Thyroid gland (tissue), 4 donors: ENCODE measurements around the gene EFNA3. TPM values are rescaled to one million over a fixed set of nuclear protein-coding genes. Genes with fewer than 3 reads are reported as not detected.

Experiments used
- DNase-seq, 2 donors: peaks; one replicate each; pipeline ENCODE4 v3.0.0-alpha.2; 2019
- H3K27ac ChIP-seq, 3 donors: fragments of 200-600 bp; sonication (generic); 1 replicate in 2 of 3; 2 replicates in 1 of 3; pipeline ENCODE4 v1.5.1; 2016 to 2019; ENCODE audit warnings: mild to moderate bottlenecking in 1 of 3, moderate library complexity in 1 of 3
- H3K27me3 ChIP-seq: fragments of 200-600 bp; sonication (generic); one replicate; pipeline ENCODE4 v1.5.1; 2019
- H3K36me3 ChIP-seq, 2 donors: fragments of 200-600 bp; sonication (generic); one replicate each; pipeline ENCODE4 v1.5.1; 2016 to 2019
- H3K4me1 ChIP-seq, 2 donors: fragments of 200-600 bp; sonication (generic); one replicate each; pipeline ENCODE4 v1.5.1; 2017 to 2019
- H3K4me3 ChIP-seq, 3 donors: fragments of 200-600 bp; sonication (generic); replicated peaks in 1 of 3; 1 replicate in 2 of 3; 2 replicates in 1 of 3; pipeline ENCODE4 v1.5.1; 2016; ENCODE audit warnings: mild to moderate bottlenecking in 1 of 3
- H3K9me3 ChIP-seq: fragments of 200-600 bp; sonication (generic); one replicate; pipeline ENCODE4 v1.5.1; 2017
- POLR2A ChIP-seq, 2 donors: fragments of 450-650 bp; IDR thresholded peaks; one replicate each; pipeline ENCODE4 v1.6.1; 2017; ENCODE audit warnings: antibody characterized with exemption in 2 of 2, mild to moderate bottlenecking in 2 of 2, moderate library complexity in 1 of 2
- WGBS, 2 donors: methylation state at CpG; one replicate each; pipeline ENCODE4 v1.1.5; 2017; 5-methylcytosine and 5-hydroxymethylcytosine counted together
- intact Hi-C: fragments of 100-400 bp; cut with DNase I; formaldehyde crosslinking; loops from one replicate; pipeline ENCODE4 v1.15.1; 2023
- total RNA-seq, 4 donors: library from RNA; depleted of rRNA; stranded (reverse); fragments of >200 nt; gene quantifications; one replicate each; pipeline ENCODE4 v1.2.3, GENCODE V29; 2016
- TF ChIP-seq, protein P1 (sequence below), 6 experiments: fragments of 200-600 bp in 3 of 6; fragments of 450-650 bp in 3 of 6; sonication (generic) in 3 of 6; IDR thresholded peaks; one replicate each; pipeline ENCODE4 v1.5.1; 2016 to 2019; ENCODE audit warnings: antibody characterized with exemption in 6 of 6, mild to moderate bottlenecking in 2 of 6, inconsistent platforms in 1 of 6, moderate library complexity in 1 of 6

EFNA3 gene
- total RNA-seq, 4 donors from 2014 or later: 1.2 to 2.9 (median 2.0) TPM

DNA sequence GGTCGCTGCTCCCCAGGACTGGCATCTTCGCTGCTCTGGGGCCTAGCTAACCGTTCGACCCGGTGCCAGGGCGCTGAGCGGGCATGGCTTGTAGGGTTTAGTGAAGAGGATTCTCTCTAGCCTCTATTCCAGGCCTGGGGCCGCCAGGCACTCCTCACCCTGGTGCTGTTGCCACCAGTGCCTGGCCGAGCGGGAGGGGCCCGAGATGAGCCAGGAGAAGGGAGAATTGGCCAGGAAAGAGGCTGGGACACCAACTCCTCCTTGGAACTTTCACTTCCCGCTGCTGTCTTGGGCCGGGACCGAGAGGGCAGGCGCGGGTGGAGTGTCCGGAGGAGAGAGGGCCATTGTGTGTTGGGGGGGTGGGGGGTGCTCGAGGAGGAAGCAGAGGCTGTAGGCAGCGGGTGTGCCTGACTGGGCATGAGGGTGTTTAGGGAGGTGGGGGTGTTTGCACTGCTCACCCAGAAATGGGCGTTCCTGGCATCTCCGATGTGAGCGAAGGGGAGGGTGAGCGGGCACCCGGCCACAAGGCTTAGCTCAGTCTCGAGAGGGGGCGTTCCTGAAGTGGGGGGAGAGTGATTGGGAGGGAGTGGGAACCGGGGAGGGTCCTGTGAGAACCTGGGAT is 26.7 kb upstream of the EFNA3 start:
- Histone ChIP-seq H3K4me1 (peaks cover 9 to 28% of the 10 kb centered on the region in 2 donors), H3K9me3 (no peaks in the 10 kb centered on the region), H3K4me3 (peak overlapping the region; percentile 54 to 56 (median 55)), H3K27me3 (no peaks in the 10 kb centered on the region), H3K36me3 (peaks cover 0 to 6% of the 10 kb centered on the region in 2 donors), H3K27ac (peak overlapping the region; percentile 67 to 73 (median 68))
- intact Hi-C loops: loop anchor here (5.0 kb wide), 1 partner anchor 80 kb away; the partner anchor contains the start of genes CKS1B and SHC1
- peak; percentile 57 to 76 for DNase-seq
- TF ChIP-seq, protein P1, sequence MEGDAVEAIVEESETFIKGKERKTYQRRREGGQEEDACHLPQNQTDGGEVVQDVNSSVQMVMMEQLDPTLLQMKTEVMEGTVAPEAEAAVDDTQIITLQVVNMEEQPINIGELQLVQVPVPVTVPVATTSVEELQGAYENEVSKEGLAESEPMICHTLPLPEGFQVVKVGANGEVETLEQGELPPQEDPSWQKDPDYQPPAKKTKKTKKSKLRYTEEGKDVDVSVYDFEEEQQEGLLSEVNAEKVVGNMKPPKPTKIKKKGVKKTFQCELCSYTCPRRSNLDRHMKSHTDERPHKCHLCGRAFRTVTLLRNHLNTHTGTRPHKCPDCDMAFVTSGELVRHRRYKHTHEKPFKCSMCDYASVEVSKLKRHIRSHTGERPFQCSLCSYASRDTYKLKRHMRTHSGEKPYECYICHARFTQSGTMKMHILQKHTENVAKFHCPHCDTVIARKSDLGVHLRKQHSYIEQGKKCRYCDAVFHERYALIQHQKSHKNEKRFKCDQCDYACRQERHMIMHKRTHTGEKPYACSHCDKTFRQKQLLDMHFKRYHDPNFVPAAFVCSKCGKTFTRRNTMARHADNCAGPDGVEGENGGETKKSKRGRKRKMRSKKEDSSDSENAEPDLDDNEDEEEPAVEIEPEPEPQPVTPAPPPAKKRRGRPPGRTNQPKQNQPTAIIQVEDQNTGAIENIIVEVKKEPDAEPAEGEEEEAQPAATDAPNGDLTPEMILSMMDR (IDR thresholded peaks at IDR 0.05): no peak
- TF ChIP-seq POLR2A (IDR thresholded peaks at IDR 0.05): no peak
- 0 to 3% methylated on average over 19 to 20 of the region's 27 CpGs for WGBS, 2 donors

DNA sequence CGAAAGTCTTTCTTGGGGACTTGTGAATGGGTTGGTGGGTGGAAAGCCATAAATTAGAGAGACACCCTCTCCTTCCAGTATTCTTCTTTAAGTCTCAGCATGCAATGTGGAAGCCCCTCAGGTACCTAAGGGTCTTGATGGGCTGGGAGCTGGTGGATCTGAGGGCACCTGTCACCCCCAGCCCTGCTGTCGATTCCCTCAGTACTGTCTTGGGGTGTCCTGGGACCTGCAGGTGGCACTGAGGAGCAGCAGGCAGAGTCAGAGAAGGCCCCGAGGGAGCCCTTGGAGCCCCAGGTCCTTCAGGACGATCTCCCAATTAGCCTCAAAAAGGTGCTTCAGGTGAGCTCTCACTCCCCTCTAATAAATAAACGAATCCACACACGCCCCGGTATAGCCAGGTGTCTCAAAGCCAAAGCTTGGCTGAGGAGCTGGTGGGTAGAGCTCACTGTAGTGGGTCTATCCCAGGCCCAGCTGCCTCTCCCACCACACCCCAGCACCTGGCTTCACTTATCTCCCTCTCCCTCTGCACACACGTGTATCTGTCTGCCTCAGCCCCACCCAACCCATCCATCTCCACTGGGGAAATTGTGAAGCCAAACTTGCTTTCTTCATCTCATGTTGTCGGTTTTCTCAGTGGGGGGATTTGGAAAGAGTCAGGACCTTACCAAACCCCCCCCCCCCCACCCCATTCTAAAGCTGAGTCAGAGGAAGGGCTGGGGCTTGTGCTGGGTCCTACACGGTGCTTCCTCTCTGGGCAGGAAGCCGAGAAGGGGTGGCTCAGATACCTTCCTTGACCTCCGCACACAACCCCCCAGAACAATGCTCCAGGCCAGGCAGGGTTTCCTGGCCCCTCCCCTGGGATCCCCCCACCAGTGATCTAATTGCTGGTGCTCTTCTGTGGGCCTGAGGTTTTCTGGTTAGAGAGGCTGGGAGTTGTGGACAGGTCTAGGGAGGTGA is 25.9 kb upstream of the EFNA3 start:
- intact Hi-C loops: loop anchor here (5.0 kb wide), 1 partner anchor 80 kb away; the partner anchor contains the start of genes CKS1B and SHC1
- WGBS, 2 donors: 36 to 43% methylated on average over 12 of the region's 12 CpGs
- TF ChIP-seq, protein P1 (IDR thresholded peaks at IDR 0.05): peak in 3 of 6 experiments; percentile 17 to 39 (median 23)
- TF ChIP-seq POLR2A (IDR thresholded peaks at IDR 0.05): no peak
- H3K27ac ChIP-seq: peak overlapping the region in 2 of 3 donors; percentile 67 to 73
- DNase-seq: peak; percentile 32 to 36
- H3K36me3 ChIP-seq: peaks cover 6 to 12% of the 10 kb centered on the region in 2 donors
- H3K4me1 ChIP-seq: peaks cover 9 to 28% of the 10 kb centered on the region in 2 donors
- no peaks in the 10 kb centered on the region for H3K27me3 ChIP-seq
- H3K9me3 ChIP-seq: no peaks in the 10 kb centered on the region
- peak overlapping the region in 2 of 3 donors; percentile 54 to 56 for H3K4me3 ChIP-seq

DNA sequence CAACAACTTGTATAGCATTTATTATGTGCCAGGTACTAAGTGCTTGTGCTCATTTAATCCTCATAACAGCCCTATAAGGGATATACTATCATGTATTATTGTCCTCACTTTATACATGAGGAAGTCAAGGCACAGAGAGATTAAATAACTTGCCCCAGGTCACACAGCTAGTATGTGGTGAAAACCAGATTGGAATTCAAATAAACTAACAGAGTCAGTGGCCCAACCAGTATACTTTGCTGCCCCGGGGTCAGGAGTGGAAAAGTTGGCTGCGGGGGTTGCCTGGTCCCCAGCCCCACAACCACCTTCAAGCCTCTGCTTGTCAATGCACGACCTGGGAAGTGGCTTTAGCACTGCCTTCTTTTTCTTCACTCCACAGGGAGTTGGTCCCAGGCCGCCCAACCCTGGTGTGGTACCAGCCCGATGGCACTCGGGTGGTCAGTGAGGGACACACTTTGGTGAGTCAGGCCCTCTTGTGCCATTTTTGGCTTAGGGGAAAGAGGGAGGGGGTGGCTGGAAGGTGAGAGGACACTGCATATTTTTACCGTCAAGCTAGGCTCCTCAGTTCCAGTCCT is 25.0 kb upstream of the EFNA3 start:
- DNase-seq: no peak
- Histone ChIP-seq H3K4me1 (peaks cover 9 to 28% of the 10 kb centered on the region in 2 donors), H3K4me3 (no peak overlapping the region), H3K27me3 (no peaks in the 10 kb centered on the region), H3K36me3 (peaks cover 11 to 21% of the 10 kb centered on the region in 2 donors), H3K9me3 (no peaks in the 10 kb centered on the region), H3K27ac (no peak overlapping the region)
- WGBS, 2 donors: 86 to 87% methylated on average over 7 of the region's 7 CpGs
- intact Hi-C loops: loop anchor here (5.0 kb wide), 1 partner anchor 81 kb away; the partner anchor contains the start of genes CKS1B and SHC1
- TF ChIP-seq, protein P1 (IDR thresholded peaks at IDR 0.05): no peak
- no peak for TF ChIP-seq POLR2A (IDR thresholded peaks at IDR 0.05)

DNA sequence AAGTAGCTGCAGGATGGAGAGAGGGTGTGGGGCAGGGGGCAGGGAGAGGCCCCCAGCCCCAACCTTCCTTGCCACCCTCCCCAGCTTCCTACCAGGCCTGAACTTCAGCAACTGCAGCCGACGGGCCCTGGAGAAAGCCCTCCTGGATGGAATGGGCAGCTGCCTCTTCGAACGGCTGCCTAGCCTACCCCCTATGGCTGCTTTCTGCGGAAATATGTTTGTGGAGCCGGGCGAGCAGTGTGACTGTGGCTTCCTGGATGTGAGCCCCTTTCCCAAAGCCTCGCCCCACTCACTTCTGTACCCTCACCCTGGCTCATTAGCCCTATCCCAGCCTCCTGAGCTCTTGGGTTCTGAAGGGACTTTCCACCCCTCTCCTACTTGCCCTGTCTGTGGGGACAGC is 21.5 kb upstream of the EFNA3 start:
- Histone ChIP-seq H3K4me3 (no peak overlapping the region), H3K9me3 (no peaks in the 10 kb centered on the region), H3K27ac (no peak overlapping the region), H3K36me3 (peaks cover 11 to 24% of the 10 kb centered on the region in 2 donors), H3K4me1 (peaks cover 2 to 21% of the 10 kb centered on the region in 2 donors), H3K27me3 (no peaks in the 10 kb centered on the region)
- no peak for DNase-seq
- intact Hi-C loops: no loop called here
- WGBS, 2 donors: 89 to 100% methylated on average over 2 to 8 of the region's 8 CpGs
- TF ChIP-seq, protein P1 (IDR thresholded peaks at IDR 0.05): no peak
- TF ChIP-seq POLR2A (IDR thresholded peaks at IDR 0.05): no peak
